Measurements from ENCODE around the gene TEX55. TPM values are rescaled to one million over a fixed set of nuclear protein-coding genes. Genes with fewer than 3 reads are reported as not detected.

The TEX55 gene
- total RNA-seq, 2 donors from 2014 or later = not detected

DNA sequence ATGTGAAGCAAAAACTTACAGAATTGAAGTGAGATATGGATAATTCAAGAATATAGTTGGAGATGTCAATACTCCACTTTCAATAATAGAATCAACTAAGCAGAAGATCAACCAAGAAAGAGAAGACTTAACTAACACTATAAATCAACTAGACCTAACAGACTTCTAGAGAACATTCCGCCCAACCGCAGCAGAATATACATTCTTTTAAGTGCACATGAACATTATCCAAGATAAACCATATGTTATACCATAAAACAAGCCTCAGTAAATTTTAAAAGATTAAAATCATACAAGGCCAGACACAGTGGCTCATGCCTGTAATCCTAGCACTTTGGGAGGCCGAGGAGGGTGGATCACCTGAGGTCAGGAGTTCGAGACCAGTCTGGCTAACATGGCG lies 5.5 kb upstream of the TEX55 start:
- Histone ChIP-seq H3K4me3 (no peak overlapping the region), H3K27me3 (replicated peaks; ENCODE audit: insufficient read depth) (no peaks in the 10 kb centered on the region), H3K4me1 (ENCODE audit: control insufficient read depth in 1 of 2, low read depth in 2 of 2) (no peaks in the 10 kb centered on the region), H3K9me3 (no peaks in the 10 kb centered on the region), H3K36me3 (no peaks in the 10 kb centered on the region), H3K27ac (no peak overlapping the region)
- TF ChIP-seq, protein P1, sequence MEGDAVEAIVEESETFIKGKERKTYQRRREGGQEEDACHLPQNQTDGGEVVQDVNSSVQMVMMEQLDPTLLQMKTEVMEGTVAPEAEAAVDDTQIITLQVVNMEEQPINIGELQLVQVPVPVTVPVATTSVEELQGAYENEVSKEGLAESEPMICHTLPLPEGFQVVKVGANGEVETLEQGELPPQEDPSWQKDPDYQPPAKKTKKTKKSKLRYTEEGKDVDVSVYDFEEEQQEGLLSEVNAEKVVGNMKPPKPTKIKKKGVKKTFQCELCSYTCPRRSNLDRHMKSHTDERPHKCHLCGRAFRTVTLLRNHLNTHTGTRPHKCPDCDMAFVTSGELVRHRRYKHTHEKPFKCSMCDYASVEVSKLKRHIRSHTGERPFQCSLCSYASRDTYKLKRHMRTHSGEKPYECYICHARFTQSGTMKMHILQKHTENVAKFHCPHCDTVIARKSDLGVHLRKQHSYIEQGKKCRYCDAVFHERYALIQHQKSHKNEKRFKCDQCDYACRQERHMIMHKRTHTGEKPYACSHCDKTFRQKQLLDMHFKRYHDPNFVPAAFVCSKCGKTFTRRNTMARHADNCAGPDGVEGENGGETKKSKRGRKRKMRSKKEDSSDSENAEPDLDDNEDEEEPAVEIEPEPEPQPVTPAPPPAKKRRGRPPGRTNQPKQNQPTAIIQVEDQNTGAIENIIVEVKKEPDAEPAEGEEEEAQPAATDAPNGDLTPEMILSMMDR (IDR thresholded peaks at IDR 0.05) = no peak
- ATAC-seq (ENCODE audit: insufficient number of reproducible peaks, low FRiP score, low read depth) = no peak
- no peak for DNase-seq (ENCODE audit: low spot score)

DNA sequence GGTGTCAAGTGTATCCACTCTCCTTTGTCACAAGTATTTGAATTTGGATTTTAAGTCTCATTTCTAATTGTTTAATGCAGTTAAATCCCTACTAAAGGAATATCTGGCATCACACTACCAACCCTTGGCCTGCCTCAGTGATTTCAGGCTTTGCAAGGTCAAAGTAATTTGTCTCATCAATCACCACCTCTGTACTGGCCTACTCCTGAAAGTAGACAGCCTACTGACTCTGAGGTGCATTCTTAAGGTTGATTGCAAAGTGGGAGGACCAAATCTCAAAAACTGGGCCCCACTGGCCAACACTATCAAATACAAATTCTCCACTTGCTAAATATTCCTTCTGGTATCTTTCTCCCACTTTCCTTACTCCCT lies 851 bp upstream of the TEX55 start:
- Histone ChIP-seq H3K9me3 (no peaks in the 10 kb centered on the region), H3K27ac (no peak overlapping the region), H3K27me3 (replicated peaks; ENCODE audit: insufficient read depth) (no peaks in the 10 kb centered on the region), H3K36me3 (no peaks in the 10 kb centered on the region), H3K4me3 (no peak overlapping the region), H3K4me1 (ENCODE audit: control insufficient read depth in 1 of 2, low read depth in 2 of 2) (no peaks in the 10 kb centered on the region)
- DNase-seq (ENCODE audit: low spot score) (no peak), ATAC-seq (ENCODE audit: insufficient number of reproducible peaks, low FRiP score, low read depth) (no peak)
- TF ChIP-seq, protein P1 (IDR thresholded peaks at IDR 0.05) = no peak

- DNase-seq (ENCODE audit: low spot score) = no peak
- no peak for ATAC-seq (ENCODE audit: insufficient number of reproducible peaks, low FRiP score, low read depth)
- no peaks in the 10 kb centered on the region for H3K4me1 ChIP-seq (ENCODE audit: control insufficient read depth in 1 of 2, low read depth in 2 of 2)
Observed at GRCh38 chr3:119146578-119147375, 812 bp downstream of the TEX55 start.

GRCh38 chr3:119147494-119147893 lies 1.5 kb downstream of the TEX55 start:
- no peak overlapping the region for H3K27ac ChIP-seq
- TF ChIP-seq, protein P1 (IDR thresholded peaks at IDR 0.05) = no peak
- no peaks in the 10 kb centered on the region for H3K27me3 ChIP-seq (replicated peaks; ENCODE audit: insufficient read depth)
- H3K9me3 ChIP-seq = no peaks in the 10 kb centered on the region
- no peak for ATAC-seq (ENCODE audit: insufficient number of reproducible peaks, low FRiP score, low read depth)
- no peak for DNase-seq (ENCODE audit: low spot score)
- H3K4me3 ChIP-seq = no peak overlapping the region
- H3K4me1 ChIP-seq (ENCODE audit: control insufficient read depth in 1 of 2, low read depth in 2 of 2) = no peaks in the 10 kb centered on the region
- H3K36me3 ChIP-seq = no peaks in the 10 kb centered on the region

More at GRCh38 chr3:119146578-119147375, 812 bp downstream of the TEX55 start:
- no peaks in the 10 kb centered on the region for H3K9me3 ChIP-seq
- H3K27me3 ChIP-seq (replicated peaks; ENCODE audit: insufficient read depth) = no peaks in the 10 kb centered on the region
- no peak overlapping the region for H3K4me3 ChIP-seq
- H3K36me3 ChIP-seq = no peaks in the 10 kb centered on the region
- TF ChIP-seq, protein P1 (IDR thresholded peaks at IDR 0.05) = no peak
- no peak overlapping the region for H3K27ac ChIP-seq

DNA sequence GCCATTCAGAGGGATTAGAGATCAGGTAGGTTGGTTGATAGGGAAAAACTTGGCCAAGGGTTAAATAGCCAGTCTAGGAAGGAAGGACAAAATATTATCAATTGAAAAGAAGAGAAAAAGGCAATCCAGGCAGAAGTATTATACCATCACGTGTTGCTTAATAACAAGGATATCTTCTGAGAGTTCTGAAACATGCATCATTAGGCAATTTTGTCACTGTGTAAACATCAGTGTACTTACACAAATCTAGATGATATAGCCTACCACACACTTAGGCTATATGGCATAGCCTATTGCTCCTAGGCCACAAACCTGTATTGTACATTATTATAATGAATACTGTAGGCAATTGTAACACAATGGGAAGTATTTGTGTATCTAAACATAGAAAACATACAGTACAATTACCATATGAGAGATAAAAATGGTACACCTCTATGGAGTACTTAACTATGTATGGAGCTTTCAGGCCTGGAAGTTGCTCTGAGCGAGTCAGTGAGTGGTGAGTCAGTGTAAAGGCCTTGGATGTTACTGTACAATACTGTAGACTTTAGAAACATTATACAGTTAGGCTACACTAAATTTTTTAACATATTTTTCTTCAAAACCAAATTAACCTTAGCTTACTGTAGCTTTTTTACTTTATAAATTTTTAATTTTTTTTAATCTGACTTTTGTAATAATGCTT lies 2.7 kb downstream of the TEX55 start:
- H3K9me3 ChIP-seq = peaks cover 3% of the 10 kb centered on the region
- DNase-seq (ENCODE audit: low spot score) (no peak), ATAC-seq (ENCODE audit: insufficient number of reproducible peaks, low FRiP score, low read depth) (no peak)
- H3K27ac ChIP-seq = no peak overlapping the region
- TF ChIP-seq, protein P1 (IDR thresholded peaks at IDR 0.05) = no peak
- no peak overlapping the region for H3K4me3 ChIP-seq
- no peaks in the 10 kb centered on the region for H3K4me1 ChIP-seq (ENCODE audit: control insufficient read depth in 1 of 2, low read depth in 2 of 2)
- no peaks in the 10 kb centered on the region for H3K27me3 ChIP-seq (replicated peaks; ENCODE audit: insufficient read depth)
- no peaks in the 10 kb centered on the region for H3K36me3 ChIP-seq

All from thoracic aorta (tissue), 2 donors.